Colonic mucosa (tissue), 4 donors: Measurements from ENCODE around the gene GNG4. TPM values are rescaled to one million over a fixed set of nuclear protein-coding genes. Genes with fewer than 3 reads are reported as not detected.
"Not testable (repeated sequence)": the region's sequence is repeated elsewhere in the genome, so short reads cannot be mapped to it uniquely, and the experiment has no call there.

Experiments used
- DNase-seq: peaks from one replicate; pipeline ENCODE4 v3.0.0-alpha.2; 2020
- H3K27ac ChIP-seq: fragments of 200-600 bp; one replicate; pipeline ENCODE4 v1.8.0; 2021
- H3K27me3 ChIP-seq: fragments of 200-600 bp; one replicate; pipeline ENCODE4 v1.8.0; 2021
- H3K36me3 ChIP-seq: fragments of 200-600 bp; one replicate; pipeline ENCODE4 v1.8.0; 2021
- H3K4me1 ChIP-seq: fragments of 200-600 bp; one replicate; pipeline ENCODE4 v1.8.0; 2021; ENCODE audit warnings: mild to moderate bottlenecking
- H3K4me3 ChIP-seq: fragments of 200-600 bp; one replicate; pipeline ENCODE4 v1.8.0; 2021
- H3K9ac ChIP-seq, 2 donors: one replicate each; pipeline ENCODE4 v1.7.0; 2013; ENCODE audit warnings: control low read depth in 2 of 2, low read depth in 2 of 2, low read length in 2 of 2
- H3K9me3 ChIP-seq: fragments of 200-600 bp; one replicate; pipeline ENCODE4 v1.8.0; 2021
- intact Hi-C: fragments of 100-400 bp; cut with DNase I; formaldehyde crosslinking; loops from one replicate; pipeline ENCODE4 v1.14.1; 2022
- total RNA-seq, 2 donors: library from RNA; stranded (reverse); fragmentation: NEBNext Ultra II Directional in 1 of 2; extraction: Animal tissue kit (Norgen Biotek cat#: 25700) in 1 of 2; gene quantifications; one replicate each; pipeline ENCODE4 v1.2.1, GENCODE V29; 2021
- TF ChIP-seq, protein P1 (sequence below): fragments of 200-600 bp; IDR thresholded peaks from one replicate; pipeline ENCODE4 v1.8.0; 2022; ENCODE audit warnings: antibody characterized with exemption, mild to moderate bottlenecking
- donor health status: healthy.
- donor health status: DM: no; HTN: no; CAD: no.
- donor health status: DM: no; HTN: no; CAD: no.

The GNG4 gene
- total RNA-seq, 2 donors from 2014 or later, result 6.9 to 10.0 TPM

DNA sequence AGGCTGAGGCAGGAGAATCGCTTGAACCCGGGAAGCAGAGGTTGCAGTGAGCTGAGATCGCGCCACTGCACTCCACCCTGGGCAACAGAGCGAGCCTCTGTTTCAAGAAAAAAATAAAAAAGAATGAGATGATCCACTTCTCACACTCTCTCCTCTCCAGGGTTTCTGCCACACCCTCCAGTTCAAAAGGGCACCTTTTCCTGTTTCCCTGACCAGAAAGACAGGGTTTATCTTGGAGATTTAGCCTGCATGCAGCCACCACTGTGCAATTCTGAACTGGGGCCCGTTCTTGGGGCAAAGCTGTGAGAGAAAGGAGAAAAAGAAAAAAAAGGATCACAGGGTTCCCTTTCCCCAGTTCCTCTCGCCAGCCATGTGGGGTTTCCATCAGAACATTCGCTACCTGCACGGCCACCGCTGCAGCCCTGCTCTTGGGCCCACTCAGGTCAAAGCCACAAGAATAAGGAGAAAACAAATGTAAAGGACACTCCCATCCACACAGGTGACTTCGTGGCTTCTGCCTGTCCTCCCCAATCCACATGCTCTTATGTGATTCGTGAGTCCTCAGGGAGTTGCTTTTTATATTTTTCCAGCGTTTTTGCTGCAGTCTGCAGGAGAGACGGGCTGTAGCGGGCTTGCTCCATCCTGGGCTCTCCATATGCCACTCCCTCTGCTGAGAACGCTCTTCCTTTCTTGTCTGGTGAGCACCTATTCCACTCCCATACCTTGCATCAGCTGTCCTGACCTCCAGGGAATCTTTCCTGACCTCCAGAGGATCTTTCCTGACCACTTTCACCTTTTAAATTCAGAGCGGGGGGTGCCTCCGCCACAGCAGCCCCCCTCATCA lies 26.4 kb downstream of the GNG4 start:
- peaks cover 3% of the 10 kb centered on the region for H3K4me1 ChIP-seq
- TF ChIP-seq, protein P1, sequence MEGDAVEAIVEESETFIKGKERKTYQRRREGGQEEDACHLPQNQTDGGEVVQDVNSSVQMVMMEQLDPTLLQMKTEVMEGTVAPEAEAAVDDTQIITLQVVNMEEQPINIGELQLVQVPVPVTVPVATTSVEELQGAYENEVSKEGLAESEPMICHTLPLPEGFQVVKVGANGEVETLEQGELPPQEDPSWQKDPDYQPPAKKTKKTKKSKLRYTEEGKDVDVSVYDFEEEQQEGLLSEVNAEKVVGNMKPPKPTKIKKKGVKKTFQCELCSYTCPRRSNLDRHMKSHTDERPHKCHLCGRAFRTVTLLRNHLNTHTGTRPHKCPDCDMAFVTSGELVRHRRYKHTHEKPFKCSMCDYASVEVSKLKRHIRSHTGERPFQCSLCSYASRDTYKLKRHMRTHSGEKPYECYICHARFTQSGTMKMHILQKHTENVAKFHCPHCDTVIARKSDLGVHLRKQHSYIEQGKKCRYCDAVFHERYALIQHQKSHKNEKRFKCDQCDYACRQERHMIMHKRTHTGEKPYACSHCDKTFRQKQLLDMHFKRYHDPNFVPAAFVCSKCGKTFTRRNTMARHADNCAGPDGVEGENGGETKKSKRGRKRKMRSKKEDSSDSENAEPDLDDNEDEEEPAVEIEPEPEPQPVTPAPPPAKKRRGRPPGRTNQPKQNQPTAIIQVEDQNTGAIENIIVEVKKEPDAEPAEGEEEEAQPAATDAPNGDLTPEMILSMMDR, result no peak
- no peak overlapping the region for H3K9ac ChIP-seq
- H3K36me3 ChIP-seq, result no peaks in the 10 kb centered on the region
- no peaks in the 10 kb centered on the region for H3K27me3 ChIP-seq
- no peaks in the 10 kb centered on the region for H3K9me3 ChIP-seq
- no peak overlapping the region for H3K4me3 ChIP-seq
- intact Hi-C loops, result no loop called here
- no peak overlapping the region for H3K27ac ChIP-seq
- peak; percentile 57 for DNase-seq

DNA sequence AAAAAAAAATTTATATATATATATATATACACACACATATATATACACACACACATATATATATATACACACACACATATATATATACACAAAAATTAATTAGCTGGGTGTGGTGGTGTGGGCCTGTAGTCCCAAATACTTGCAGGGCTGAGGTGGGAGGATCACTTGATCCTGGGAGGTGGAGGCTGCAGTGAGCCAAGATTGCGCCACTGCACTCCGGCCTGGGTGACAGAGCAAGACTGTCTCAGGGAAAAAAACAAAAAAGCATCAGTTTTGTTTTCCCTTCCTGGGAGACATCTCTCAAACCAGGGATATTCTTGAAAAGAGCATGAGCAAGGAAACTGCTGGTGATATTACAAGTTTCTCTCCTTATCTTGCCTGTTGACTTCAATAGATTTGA lies 30.4 kb downstream of the GNG4 start:
- H3K27ac ChIP-seq, intact Hi-C loops, H3K36me3 ChIP-seq, H3K9ac ChIP-seq, H3K9me3 ChIP-seq, DNase-seq, H3K27me3 ChIP-seq, H3K4me3 ChIP-seq, H3K4me1 ChIP-seq: not testable (repeated sequence)

DNA sequence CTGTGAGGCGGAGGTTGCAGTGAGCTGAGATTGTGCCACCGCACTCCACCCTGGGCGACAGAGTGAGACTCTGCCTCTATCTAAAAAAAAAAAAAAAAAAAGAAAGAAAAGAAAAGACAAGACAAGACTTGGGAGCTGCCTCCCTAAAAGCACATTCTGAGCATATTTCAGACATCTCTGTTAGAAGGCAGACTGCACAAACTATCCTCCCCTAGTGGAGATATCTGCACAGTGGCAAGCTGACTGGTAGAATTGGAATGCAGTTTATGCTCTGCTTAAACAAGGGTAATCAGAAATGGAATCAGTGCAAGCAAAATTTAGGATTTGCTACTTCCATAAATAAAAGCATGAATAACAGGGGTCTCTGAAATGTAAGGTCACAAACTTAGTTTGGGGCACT lies 31.8 kb downstream of the GNG4 start:
- H3K27me3 ChIP-seq, result no peaks in the 10 kb centered on the region
- no peak for DNase-seq
- no peak overlapping the region for H3K9ac ChIP-seq
- H3K9me3 ChIP-seq, result no peaks in the 10 kb centered on the region
- H3K4me3 ChIP-seq, result no peak overlapping the region
- TF ChIP-seq, protein P1, result no peak
- no peaks in the 10 kb centered on the region for H3K36me3 ChIP-seq
- H3K4me1 ChIP-seq, result no peaks in the 10 kb centered on the region
- intact Hi-C loops, result no loop called here
- H3K27ac ChIP-seq, result no peak overlapping the region

DNA sequence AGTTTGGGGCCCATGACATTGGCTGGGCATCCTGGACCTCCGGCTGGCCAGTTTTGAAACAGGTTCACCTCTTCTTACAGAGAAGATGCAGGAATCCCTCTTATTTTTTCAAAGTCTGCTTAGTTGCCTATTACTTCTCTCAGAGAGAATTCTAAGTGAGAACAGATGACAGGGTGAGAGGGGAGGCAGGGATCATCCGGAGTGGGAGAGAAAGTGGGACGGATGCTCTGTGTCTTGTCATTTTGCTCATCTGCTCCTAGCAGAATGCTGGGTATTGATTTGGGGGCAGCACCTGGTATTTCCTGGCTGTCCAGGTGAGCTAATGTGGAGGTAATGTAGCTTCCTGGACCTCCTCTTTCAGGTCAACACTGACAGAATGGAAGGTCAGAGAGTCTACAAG lies 32.4 kb downstream of the GNG4 start:
- Histone ChIP-seq H3K9ac (no peak overlapping the region), H3K9me3 (no peaks in the 10 kb centered on the region), H3K4me3 (no peak overlapping the region), H3K36me3 (no peaks in the 10 kb centered on the region), H3K4me1 (no peaks in the 10 kb centered on the region), H3K27me3 (no peaks in the 10 kb centered on the region), H3K27ac (no peak overlapping the region)
- TF ChIP-seq, protein P1, result no peak
- DNase-seq, result no peak
- intact Hi-C loops, result no loop called here

DNA sequence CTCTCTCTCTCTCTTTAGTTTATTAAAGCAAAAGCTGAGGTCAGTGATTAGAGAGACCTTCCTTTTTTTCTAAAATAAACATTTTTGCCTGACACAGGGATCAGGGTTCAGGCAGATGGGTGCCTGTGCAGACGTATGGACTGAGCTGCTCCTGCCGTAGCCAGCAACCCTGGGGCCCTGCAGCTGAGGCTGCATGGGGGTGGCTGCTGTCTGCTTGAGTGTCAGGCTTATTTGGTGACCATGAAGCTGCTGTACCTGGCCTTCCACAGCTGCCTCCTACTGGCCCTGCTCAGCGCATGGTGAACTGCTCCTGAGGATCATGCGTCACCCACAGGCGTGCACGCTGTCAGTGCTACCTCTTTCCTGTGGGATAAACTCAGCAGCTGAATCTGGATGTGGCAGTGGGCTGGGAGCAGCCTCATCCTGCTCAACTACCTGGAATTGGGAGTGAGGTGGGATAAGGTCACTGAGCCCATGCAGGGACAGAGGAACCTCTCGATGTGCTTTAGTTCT lies 35.1 kb downstream of the GNG4 start:
- Histone ChIP-seq H3K9me3 (no peaks in the 10 kb centered on the region), H3K27ac (no peak overlapping the region), H3K9ac (no peak overlapping the region), H3K4me3 (no peak overlapping the region), H3K4me1 (no peaks in the 10 kb centered on the region), H3K27me3 (no peaks in the 10 kb centered on the region), H3K36me3 (no peaks in the 10 kb centered on the region)
- TF ChIP-seq, protein P1, result no peak
- intact Hi-C loops, result no loop called here
- DNase-seq, result no peak

DNA sequence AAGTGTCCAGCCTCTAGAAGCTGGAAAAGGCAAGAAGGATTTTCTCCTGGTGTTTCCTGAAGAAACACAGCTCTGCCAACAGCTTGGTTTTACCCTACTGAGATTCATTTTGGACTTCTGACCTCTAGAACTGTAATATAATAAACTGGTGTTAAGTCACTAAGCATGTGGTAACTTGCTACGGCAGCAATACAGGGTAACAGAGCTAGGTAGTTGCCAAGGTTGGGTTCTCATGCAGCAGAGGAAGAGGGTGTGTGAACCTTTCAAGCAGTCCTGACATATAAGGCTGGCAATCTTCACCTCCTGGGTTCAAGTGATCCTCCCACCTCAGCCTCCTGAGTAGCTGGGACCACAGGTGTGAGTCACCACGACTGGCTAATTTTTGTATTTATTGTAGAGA lies 36.0 kb downstream of the GNG4 start:
- intact Hi-C loops, result no loop called here
- Histone ChIP-seq H3K9me3 (no peaks in the 10 kb centered on the region), H3K27me3 (no peaks in the 10 kb centered on the region), H3K9ac (peak overlapping the region in 1 of 2 donors; percentile 35), H3K4me3 (no peak overlapping the region), H3K4me1 (no peaks in the 10 kb centered on the region), H3K27ac (no peak overlapping the region), H3K36me3 (no peaks in the 10 kb centered on the region)
- DNase-seq, result peak; percentile 35
- TF ChIP-seq, protein P1, result no peak
